ENCODE data around the gene DAD1.
A peak's percentile ranks its signal among the peaks of the same experiment; 100 is the strongest.
"Not testable (repeated sequence)": the region's sequence is repeated elsewhere in the genome, so short reads cannot be mapped to it uniquely, and the experiment has no call there.

The DAD1 gene

DNA sequence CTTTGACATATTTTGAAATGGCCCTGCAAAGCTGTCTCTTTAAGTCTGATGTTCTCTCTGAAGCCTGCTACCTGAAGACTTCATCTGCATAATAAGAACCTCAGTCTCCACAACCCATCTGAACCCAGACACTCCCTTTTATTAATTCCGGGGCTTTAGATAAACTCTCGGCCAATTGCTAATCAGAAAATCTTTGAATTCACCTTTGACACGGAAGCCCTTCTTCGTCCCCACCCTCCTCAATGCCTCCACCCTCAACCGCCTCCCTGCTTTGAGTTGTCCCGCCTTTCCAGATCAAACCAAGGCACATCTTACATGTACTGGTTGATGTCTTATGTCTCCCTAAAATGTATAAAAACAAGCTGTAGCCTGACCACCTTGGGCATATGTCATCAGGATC is 37.6 kb upstream of the DAD1 start:
- no peak for DNase-seq (ENCODE audit: low spot score)
- no peak overlapping the region for H3K27ac ChIP-seq
- H3K4me3 ChIP-seq = no peak overlapping the region
- TF ChIP-seq, protein P1, sequence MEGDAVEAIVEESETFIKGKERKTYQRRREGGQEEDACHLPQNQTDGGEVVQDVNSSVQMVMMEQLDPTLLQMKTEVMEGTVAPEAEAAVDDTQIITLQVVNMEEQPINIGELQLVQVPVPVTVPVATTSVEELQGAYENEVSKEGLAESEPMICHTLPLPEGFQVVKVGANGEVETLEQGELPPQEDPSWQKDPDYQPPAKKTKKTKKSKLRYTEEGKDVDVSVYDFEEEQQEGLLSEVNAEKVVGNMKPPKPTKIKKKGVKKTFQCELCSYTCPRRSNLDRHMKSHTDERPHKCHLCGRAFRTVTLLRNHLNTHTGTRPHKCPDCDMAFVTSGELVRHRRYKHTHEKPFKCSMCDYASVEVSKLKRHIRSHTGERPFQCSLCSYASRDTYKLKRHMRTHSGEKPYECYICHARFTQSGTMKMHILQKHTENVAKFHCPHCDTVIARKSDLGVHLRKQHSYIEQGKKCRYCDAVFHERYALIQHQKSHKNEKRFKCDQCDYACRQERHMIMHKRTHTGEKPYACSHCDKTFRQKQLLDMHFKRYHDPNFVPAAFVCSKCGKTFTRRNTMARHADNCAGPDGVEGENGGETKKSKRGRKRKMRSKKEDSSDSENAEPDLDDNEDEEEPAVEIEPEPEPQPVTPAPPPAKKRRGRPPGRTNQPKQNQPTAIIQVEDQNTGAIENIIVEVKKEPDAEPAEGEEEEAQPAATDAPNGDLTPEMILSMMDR (IDR thresholded peaks at IDR 0.05) = no peak

DNA sequence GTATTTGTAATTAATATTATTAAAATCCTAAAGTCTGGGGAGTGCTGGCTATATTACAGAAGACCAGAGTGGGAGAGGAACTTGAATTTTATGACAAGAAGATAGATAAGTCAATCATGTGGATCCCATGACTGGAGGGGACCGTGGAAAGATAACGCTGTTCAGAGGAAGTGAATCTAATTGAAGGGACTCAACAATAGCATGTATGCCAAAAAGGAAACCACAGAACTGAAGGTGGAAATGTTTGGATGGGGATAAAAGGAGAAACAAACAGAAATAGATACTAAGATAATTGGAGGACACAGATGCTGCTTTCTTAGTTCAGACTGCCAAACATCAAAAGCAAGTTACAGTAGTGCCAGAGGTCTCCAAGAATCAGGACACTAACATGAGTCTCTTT is 34.0 kb upstream of the DAD1 start:
- Histone ChIP-seq H3K27ac (no peak overlapping the region), H3K4me3 (no peak overlapping the region)
- TF ChIP-seq, protein P1 (IDR thresholded peaks at IDR 0.05) = no peak
- DNase-seq (ENCODE audit: low spot score) = no peak

DNA sequence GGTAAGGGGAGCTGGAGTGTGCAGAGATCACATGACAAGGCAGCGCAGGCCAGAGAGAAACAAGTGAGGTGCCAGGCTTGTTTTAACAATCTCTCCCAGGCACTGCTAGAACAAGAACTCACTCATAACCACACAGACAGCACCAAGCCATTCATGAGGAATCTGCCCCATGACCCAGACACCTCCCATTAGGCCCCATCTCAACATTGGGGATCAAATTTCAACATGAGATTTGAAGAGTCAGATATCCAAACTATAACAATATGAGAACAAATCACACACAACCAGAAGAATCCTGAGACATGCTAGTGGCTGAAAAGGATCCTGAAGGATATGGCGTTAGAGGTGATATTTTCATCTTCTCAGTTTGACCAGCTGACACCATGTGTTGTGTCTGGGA is 33.2 kb upstream of the DAD1 start:
- no peak for DNase-seq (ENCODE audit: low spot score)
- TF ChIP-seq, protein P1 (IDR thresholded peaks at IDR 0.05) = no peak
- no peak overlapping the region for H3K27ac ChIP-seq

DNA sequence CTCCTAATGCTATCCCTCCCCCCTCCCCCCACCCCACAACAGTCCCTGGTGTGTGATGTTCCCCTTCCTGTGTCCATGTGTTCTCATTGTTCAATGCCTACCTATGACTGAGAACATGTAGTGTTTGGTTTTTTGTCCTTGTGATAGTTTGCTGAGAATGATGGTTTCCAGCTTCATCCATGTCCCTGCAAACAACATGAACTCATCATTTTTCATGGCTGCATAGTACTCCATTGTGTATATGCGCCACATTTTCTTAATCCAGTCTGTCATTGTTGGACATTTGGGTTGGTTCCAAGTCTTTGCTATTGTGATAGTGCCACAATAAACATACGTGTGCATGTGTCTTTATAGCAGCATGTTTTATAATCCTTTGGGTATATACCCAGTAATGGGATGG is 26.7 kb upstream of the DAD1 start:
- not testable (repeated sequence) for DNase-seq (ENCODE audit: low spot score); H3K4me3 ChIP-seq; H3K27ac ChIP-seq

More for the DNA sequence above, 33.2 kb upstream of the DAD1 start:
- no peak overlapping the region for H3K4me3 ChIP-seq

DNA sequence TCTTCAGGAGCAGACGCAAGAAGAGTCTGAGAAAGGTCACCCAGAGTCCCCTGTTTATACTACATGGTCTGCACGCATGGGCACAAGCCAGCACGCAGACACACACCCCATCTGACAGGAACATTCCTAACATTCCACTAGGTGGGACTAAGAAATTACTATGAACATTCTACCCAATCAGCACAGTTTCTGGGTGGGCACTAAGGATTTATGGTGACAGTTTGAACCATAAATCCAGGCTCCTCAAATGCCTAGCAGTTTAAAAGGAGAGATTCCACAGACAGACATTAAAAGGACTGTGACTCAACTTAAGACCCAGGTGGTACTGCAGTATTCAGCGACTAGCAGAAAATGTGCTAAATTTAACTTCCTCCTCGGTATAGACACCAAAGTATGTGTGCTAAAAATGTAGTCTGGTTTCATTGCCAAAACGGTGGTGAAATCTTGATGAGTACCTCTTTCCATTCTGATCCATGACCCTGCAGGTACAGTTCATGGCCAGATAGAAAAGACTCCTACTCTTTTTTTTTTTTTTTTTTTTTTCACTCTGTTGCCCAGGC is 25.3 kb upstream of the DAD1 start:
- Histone ChIP-seq H3K27ac (peak overlapping the region in 1 of 2 donors; percentile 75), H3K4me3 (no peak overlapping the region)
- TF ChIP-seq, protein P1 (IDR thresholded peaks at IDR 0.05) = no peak
- DNase-seq (ENCODE audit: low spot score) = no peak

DNA sequence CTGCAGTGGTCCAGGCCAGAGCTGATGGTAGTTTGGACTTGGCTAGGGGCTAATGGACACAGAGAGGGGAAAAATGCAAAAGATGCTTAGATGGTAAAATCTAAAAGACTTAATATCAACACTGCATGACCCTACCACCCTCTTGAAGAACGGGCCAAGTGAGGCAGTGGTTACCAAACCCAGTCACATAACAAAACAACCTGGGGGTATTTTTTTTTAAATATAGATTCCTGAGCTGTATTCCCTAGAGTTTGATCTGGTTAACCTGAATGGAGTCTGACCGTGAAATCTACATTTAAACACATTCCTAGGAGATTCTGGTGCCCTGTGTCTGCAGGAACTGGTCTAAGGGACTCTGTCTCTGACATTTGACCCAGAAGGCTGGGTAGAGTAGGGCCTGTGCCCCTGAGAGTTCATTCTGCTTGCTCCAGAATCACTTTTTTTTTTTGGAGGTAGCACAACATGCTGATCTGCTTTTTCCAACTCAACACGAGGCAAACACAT is 24.8 kb upstream of the DAD1 start:
- TF ChIP-seq, protein P1 (IDR thresholded peaks at IDR 0.05) = no peak
- Histone ChIP-seq H3K27ac (peak overlapping the region in 1 of 2 donors; percentile 75), H3K4me3 (no peak overlapping the region)
- no peak for DNase-seq (ENCODE audit: low spot score)

DNA sequence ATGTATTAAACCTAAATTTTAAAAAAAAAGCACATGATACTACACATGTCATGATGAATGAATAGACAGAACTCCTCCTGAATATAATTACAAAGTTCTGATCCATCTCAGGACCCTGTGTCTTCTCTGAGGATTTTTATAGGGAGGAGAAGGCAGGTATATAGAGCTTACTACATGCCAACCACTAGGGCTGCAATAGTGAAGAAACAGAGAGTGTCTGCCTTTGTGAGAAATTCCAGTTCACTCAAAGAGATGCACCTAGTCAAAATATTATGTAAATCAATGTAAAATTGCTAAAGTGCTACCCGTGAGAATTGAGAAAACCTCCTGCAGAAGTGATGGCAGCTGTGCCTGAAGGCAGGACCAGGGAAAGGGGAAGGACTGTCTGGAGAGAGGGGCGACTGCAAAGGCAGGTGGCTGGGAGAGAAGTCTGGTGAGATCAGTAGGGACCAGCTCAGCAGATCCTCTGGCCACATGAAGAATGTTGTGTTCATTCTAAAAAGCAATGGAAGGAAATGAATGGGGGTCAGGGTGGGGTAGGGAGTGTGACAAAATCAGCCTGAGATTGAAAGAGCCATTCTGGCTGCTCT is 24.2 kb upstream of the DAD1 start:
- TF ChIP-seq, protein P1 (IDR thresholded peaks at IDR 0.05) = no peak
- no peak for DNase-seq (ENCODE audit: low spot score)
- Histone ChIP-seq H3K4me3 (no peak overlapping the region), H3K27ac (peak overlapping the region in 1 of 2 donors; percentile 75)

Data from coronary artery (tissue), 2 donors.